Measurements from ENCODE around the gene COMMD6. TPM values are rescaled to one million over a fixed set of nuclear protein-coding genes. Genes with fewer than 3 reads are reported as not detected.

Gene COMMD6
- total and polyA plus RNA-seq, 2 donors (not counting 3 experiments of a cell fraction or from before 2014, with no cell fraction given) = 71.7 to 122 TPM

DNA sequence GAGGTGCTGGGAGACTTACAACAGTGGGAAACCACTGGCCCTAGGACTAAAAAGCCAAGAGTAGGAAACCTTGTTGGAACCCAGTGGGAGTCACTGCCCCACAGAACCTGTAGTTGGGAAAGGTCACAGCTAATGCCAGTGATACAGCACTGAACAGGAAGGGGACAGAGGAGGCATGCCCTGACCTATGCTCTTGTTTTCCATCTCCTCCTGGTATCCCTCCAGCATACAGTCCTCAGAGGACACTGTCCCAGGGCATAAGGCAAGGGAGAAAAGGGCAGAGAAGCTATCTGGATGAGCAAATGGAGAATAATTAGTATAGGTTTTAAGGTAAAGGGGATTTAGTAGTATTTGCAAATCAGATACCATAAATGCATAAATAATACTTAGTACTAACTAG lies 44.5 kb downstream of the COMMD6 start:
- POLR2A ChIA-PET = no interaction called here
- no peaks in the 10 kb centered on the region for H3K36me3 ChIP-seq (ENCODE audit: control insufficient read depth in 2 of 2, extremely low read depth in 1 of 2, insufficient read depth in 2 of 2, low read length in 2 of 2)
- no peak for TF ChIP-seq FOS (IDR thresholded peaks at IDR 0.05; ENCODE audit: borderline replicate concordance, insufficient read depth, low read length)
- no peak for TF ChIP-seq POLR2AphosphoS5 (IDR thresholded peaks at IDR 0.05; ENCODE audit: insufficient read depth, low read depth, low read length)
- TF ChIP-seq POLR2A (IDR thresholded peaks at IDR 0.05; ENCODE audit: low read depth, low read length) = no peak
- TF ChIP-seq MAX (IDR thresholded peaks at IDR 0.05; ENCODE audit: insufficient read depth, insufficient read length) = no peak
- no peak for TF ChIP-seq GATA2 (IDR thresholded peaks at IDR 0.05; ENCODE audit: insufficient read depth, insufficient read length, low read depth, low read length)
- TF ChIP-seq EZH2 (IDR thresholded peaks at IDR 0.05; ENCODE audit: borderline replicate concordance, low read depth, low read length, severe bottlenecking) = no peak
- no peak overlapping the region for H3K4me3 ChIP-seq (replicated peaks in 1 of 3; ENCODE audit: insufficient read depth in 1 of 3, low read depth in 1 of 3, low read length in 3 of 3)
- H3K4me2 ChIP-seq (ENCODE audit: insufficient read depth, low read length) = no peak overlapping the region
- no peak overlapping the region for H3K9ac ChIP-seq (replicated peaks; ENCODE audit: extremely low read depth, insufficient read depth, low read length)
- H3K4me1 ChIP-seq (ENCODE audit: control insufficient read depth, extremely low read depth, insufficient read depth, low read length) = no peaks in the 10 kb centered on the region
- BruUV-seq (replicated peaks) = no TSS peak
- no peaks in the 10 kb centered on the region for H3K9me3 ChIP-seq (replicated peaks; ENCODE audit: control insufficient read depth, insufficient read depth, low read length)
- DNase-seq (ENCODE audit: low read depth, low spot score) (no peak), FAIRE-seq (no peak)
- H3K27ac ChIP-seq (ENCODE audit: insufficient read depth, low read depth, low read length) = no peak overlapping the region
- H3K27me3 ChIP-seq (ENCODE audit: control insufficient read depth in 2 of 2, insufficient read depth in 2 of 2, low read length in 2 of 2) = peaks cover 4 to 10% of the 10 kb centered on the region in 2 experiments
- CTCF ChIA-PET = no interaction called here
- dilution Hi-C loops (cut with MboI; ENCODE audit: extremely low pct_ligation_motif_present, low sequenced_read_pairs) = no loop called here
- no peaks in the 10 kb centered on the region for H4K20me1 ChIP-seq (replicated peaks; ENCODE audit: control insufficient read depth, extremely low read depth, insufficient read depth, low read length)
- H3K9me1 ChIP-seq (replicated peaks; ENCODE audit: control insufficient read depth, extremely low read depth, insufficient read depth, low read length) = no peaks in the 10 kb centered on the region
- no peak overlapping the region for H2AFZ ChIP-seq (ENCODE audit: low read depth, low read length)
- intact Hi-C loops (cut with micrococcal nuclease) = no loop called here
- no peaks in the 10 kb centered on the region for H3K79me2 ChIP-seq (ENCODE audit: control insufficient read depth, insufficient read depth, low read length)

DNA sequence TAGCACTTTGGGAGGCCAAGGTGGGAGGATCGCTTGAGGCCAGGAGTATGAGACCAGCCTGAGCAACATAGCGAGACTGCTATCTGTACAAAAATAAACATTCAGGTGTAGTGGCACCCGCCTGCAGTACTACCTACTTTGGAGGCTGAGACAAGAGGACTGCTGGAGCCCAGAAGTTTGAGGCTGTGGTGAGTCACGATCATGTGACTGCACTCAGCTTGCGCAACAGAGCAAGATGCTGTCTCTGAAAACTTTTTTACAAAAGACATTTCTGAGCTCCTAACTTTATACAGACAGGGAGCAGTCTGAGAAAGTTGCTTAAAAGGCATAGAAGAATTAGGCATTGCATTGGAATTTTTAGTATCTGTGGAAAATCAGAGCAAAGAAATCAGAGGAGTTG lies 45.3 kb downstream of the COMMD6 start:
- H3K79me2 ChIP-seq (ENCODE audit: control insufficient read depth, insufficient read depth, low read length) = no peaks in the 10 kb centered on the region

More for the DNA sequence above, 45.3 kb downstream of the COMMD6 start:
- Histone ChIP-seq H3K4me2 (ENCODE audit: insufficient read depth, low read length) (no peak overlapping the region), H3K36me3 (ENCODE audit: control insufficient read depth in 2 of 2, extremely low read depth in 1 of 2, insufficient read depth in 2 of 2, low read length in 2 of 2) (no peaks in the 10 kb centered on the region), H3K27me3 (ENCODE audit: control insufficient read depth in 2 of 2, insufficient read depth in 2 of 2, low read length in 2 of 2) (peaks cover 5 to 10% of the 10 kb centered on the region in 2 experiments), H4K20me1 (replicated peaks; ENCODE audit: control insufficient read depth, extremely low read depth, insufficient read depth, low read length) (no peaks in the 10 kb centered on the region), H3K9me3 (replicated peaks; ENCODE audit: control insufficient read depth, insufficient read depth, low read length) (no peaks in the 10 kb centered on the region), H2AFZ (ENCODE audit: low read depth, low read length) (no peak overlapping the region), H3K27ac (ENCODE audit: insufficient read depth, low read depth, low read length) (no peak overlapping the region), H3K9me1 (replicated peaks; ENCODE audit: control insufficient read depth, extremely low read depth, insufficient read depth, low read length) (no peaks in the 10 kb centered on the region), H3K9ac (replicated peaks; ENCODE audit: extremely low read depth, insufficient read depth, low read length) (no peak overlapping the region), H3K4me3 (replicated peaks in 1 of 3; ENCODE audit: insufficient read depth in 1 of 3, low read depth in 1 of 3, low read length in 3 of 3) (no peak overlapping the region), H3K4me1 (ENCODE audit: control insufficient read depth, extremely low read depth, insufficient read depth, low read length) (no peaks in the 10 kb centered on the region)
- DNase-seq (ENCODE audit: low read depth, low spot score) (no peak), FAIRE-seq (no peak)
- intact Hi-C loops (cut with micrococcal nuclease) (no loop called here), dilution Hi-C loops (cut with MboI; ENCODE audit: extremely low pct_ligation_motif_present, low sequenced_read_pairs) (no loop called here)
- ChIA-PET POLR2A (no interaction called here), CTCF (no interaction called here)
- TF ChIP-seq FOS (IDR thresholded peaks at IDR 0.05; ENCODE audit: borderline replicate concordance, insufficient read depth, low read length) = no peak
- no peak for TF ChIP-seq GATA2 (IDR thresholded peaks at IDR 0.05; ENCODE audit: insufficient read depth, insufficient read length, low read depth, low read length)
- TF ChIP-seq EZH2 (IDR thresholded peaks at IDR 0.05; ENCODE audit: borderline replicate concordance, low read depth, low read length, severe bottlenecking) = no peak
- TF ChIP-seq POLR2A (IDR thresholded peaks at IDR 0.05; ENCODE audit: low read depth, low read length) = no peak
- no peak for TF ChIP-seq JUN (IDR thresholded peaks at IDR 0.05; ENCODE audit: borderline replicate concordance, insufficient read depth, insufficient read length, low read depth)
- TF ChIP-seq CTCF (IDR thresholded peaks at IDR 0.05; ENCODE audit: extremely low read depth in 1 of 2, insufficient read depth in 1 of 2, low read depth in 1 of 2, low read length in 2 of 2) = no peak
- no TSS peak for BruUV-seq (replicated peaks)
